GM21423 (cell line): ENCODE data around the gene CNIH3.

Experiments
- ATAC-seq: cut with Tn5 transposase; IDR thresholded peaks from one replicate; pipeline ENCODE4 v1.9.1; 2021; ENCODE audit warnings: mild to moderate bottlenecking, moderate library complexity; ENCODE audit not compliant: unreplicated experiment

Gene CNIH3

DNA sequence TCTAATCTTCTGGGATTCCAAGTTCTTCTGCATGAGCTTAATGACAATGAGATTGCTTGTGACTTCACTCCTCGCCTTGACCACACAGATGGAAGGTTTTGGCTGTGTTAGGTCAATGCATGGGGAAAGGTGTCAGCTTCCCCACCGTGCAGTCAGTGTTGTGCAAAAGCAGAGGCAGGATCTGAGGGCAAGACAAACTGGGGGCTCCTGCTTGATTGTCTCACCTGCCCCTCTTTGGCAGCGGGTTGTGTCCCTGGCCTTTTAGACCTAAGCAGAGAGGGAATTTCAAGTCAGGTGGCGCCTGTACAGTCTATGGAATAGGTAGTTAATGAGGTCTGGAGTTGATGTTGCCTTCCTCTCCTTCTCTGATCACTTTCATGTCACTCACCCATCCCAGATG, 150.1 kb downstream of the CNIH3 start:
- no peak for ATAC-seq

DNA sequence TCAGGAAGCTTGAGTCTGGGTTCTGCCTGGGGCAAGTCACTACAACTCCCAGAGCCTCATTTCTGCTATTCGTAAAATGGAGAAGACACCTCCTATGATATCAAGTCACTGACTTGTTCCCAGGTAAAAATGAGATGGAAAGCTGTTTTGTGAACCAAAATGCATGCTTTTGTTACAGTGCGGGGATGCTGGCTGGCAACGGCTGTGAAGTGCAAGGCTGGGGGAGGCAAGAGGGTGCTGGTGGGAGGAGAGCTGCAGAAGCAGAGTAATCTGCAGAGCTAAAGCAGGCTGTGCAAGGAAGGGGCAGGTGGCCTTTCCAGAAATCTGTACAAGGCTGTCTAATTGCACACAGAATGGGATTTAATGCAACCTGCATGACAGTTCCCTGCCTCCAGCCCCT, 150.9 kb downstream of the CNIH3 start:
- no peak for ATAC-seq

DNA sequence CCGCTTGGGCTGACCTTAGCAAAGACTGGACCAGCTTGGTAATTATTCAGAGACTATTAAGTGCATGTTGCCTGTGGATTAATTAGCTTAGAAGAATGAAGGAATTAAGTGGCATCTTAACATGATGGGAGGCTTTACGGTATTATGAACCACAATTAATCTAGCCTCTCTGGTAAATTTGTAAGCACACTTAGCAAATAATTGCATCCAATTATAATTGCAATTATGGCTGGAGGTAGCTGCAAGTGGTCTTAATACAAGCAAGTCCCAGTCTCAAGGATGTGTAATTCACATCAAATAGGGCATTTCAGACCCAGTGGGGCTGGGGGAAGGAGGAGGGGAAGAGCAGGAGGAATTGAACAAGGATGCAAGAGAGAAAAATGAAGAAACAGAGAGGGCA, 151.6 kb downstream of the CNIH3 start:
- ATAC-seq: no peak

DNA sequence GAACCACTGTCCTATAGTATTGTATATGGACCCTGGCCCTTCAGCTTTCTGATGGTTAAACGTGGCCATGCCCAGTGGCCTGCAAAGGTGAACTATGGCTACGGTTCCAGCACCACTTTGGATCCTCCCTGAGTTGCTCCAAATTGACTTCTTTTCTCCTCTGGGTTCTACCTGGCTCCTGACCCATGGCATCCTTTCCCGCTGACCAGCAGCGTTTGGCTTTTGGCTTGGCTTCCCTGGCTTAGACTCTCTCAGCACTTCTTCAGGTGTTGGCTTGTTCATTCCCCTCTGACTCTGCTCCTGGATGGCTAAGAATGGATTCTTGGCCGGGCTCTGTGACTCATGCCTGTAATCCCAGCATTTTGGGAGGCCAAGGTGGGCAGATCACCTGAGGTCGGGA, 152.9 kb downstream of the CNIH3 start:
- ATAC-seq: no peak

DNA sequence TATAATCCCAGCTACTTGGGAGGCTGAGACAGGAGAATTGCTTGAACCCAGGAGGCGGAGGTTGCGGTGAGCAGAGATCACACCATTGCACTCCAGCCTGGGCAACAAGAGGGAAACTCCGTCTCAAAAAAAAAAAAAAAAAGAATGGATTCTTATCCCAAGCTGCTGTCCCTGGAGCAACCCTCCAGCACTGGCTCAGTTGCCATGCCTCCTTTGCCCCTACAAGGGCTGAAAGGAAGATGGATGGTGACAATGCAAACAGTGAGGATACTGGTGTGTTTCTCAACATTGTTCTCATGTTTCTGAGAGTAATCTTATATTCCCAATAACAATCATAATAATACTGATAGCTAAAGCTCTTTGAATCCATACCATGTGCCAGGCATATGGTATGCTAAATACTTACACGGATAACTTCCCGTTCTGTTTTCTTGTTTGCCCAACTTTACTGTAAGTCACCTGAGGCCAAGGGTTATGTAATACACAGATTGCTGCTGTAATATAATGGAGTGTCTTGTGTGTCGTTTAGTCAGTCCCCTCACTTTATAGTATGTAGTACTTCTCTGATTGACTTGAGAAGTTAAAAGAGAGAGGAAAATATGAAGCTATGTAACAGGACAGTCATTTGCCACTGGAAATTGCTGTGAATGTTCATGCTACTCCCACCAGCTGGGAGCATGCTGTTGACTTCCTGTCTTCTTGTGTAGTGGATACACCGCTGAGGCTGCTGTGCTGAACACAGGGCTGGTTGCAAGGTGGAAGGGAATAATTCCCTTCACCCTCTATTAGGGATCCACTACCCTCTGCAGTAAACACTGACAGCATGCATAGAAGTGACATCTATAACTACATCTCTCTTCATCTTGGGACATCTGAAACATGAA, 153.6 kb downstream of the CNIH3 start:
- ATAC-seq: no peak

DNA sequence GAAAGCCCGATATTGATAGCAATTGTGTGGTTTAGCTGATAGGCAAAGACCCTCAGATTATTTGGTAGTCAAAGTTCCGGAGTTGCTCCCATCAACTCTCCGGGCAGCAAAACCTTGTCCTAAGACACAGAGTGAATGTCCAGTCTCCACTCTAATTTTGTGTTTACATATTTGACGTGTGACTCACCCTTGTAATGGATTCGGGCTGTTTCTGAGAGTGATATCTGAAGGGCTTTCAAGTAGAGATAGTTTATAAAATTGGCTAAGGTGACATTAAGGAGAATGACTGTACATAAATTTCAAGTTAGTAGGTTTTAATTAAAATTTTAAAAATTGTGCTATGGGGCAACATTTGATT, 154.2 kb downstream of the CNIH3 start:
- no peak for ATAC-seq

DNA sequence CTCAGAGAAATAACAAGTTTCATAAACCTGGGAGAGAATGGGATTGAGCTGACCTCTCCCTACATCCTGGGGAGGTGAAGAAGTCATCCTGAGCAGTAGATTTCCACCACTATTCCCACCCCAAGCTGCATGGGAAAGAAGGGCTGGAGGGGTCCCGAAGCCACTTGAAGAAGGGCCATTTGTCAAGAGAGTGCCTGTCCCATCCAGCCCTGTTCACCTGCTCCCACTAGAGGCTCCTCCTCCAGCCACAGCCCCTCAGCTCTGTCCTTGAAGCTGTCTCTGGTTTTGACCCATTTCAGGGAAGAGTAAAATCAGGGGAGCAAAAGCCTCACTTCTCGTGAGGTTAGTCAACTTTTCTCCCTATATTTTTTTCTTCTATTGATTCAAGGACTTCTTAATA, 157.5 kb downstream of the CNIH3 start:
- ATAC-seq: no peak

DNA sequence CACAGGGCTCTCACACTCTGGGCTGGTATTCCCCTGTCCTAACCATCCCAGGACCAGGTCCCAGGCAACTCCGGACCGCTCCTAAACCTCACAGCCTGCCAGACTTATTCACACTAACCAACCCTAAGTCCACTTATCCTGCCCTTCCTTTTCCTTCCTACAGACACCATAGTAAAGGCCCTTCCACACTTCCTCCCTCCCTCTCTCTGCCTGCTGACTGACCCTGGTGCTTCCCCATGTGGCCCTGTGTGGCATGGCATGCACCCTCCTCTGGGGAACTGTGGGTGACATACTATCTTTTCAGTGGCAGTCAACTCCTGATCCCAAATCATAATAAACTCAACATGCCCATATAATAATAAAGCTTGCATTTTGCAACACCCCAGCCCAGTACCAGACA, 158.3 kb downstream of the CNIH3 start:
- ATAC-seq: peak; percentile 62

DNA sequence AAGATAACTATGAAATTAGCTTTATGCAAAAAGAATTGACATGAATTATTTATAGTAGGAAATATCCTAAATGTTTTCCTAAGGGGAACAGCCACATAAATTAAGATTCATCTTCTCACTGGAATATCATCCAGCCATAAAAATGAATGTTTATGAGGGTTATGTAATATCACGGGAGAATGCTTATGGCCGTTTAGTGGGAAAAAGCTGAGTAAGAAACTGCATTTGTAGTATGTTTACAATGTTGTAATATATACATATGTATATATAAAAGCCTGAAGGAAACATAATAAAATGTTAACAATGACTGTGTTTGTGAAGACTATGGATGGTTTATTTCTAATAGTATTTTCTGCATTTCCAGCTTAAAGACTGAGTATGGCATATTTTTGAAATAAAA, 161.1 kb downstream of the CNIH3 start:
- no peak for ATAC-seq

DNA sequence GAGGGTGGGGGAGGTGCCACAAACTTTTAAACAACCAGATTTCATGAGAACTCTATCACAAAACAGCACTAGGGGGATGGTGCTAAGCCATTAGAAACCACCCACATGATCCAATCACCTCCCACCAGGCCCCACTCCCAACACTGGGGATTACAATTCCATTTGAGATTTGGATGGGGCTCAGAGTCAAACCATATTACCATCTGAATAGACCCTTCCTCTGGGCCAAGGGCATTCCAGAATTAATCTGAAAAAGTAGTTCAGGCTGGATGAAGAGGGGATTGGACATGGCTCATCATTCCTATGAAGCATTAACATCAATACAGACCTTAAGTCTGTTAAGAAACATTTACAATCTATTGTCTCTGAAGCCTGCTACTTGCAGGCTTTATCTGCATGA, 163.4 kb downstream of the CNIH3 start:
- no peak for ATAC-seq

DNA sequence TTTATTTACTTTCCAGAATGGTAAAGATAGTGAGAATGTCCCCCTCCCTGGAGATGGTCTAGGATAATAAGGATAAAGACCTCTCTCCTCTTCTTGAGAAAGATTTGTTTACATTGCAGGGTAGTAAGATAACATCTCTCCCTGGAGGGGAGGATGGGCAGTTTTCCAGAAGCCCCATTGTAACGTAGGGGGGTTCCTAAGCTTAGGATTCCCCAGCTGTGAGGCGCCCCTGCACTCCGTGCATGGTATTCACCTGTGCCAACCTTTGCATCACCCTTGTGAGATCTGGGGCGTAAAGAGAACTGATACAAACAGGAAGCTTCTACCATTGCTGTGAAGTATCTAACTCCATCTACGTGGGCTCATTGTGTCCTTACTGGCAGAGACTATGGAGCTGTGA, 164.6 kb downstream of the CNIH3 start:
- no peak for ATAC-seq

DNA sequence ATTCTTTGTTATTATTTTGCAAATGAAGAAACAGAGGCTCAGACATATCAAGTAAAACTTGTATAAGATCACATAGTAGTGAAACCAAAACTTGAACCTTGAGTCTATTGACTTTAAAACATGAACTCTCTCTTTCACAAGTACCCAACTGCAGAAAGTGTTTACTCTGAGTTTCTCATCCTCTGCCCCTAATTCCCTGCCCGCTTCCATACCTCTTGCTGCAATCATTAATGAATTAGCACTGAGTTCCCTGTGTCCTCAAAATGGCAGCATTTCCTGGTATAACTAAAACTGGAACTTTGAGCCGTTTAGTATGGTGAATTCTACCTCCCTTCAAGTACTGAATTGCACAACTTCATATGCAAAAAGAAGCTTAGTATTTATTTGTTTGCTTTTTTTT, 165.7 kb downstream of the CNIH3 start:
- peak; percentile 43 for ATAC-seq

DNA sequence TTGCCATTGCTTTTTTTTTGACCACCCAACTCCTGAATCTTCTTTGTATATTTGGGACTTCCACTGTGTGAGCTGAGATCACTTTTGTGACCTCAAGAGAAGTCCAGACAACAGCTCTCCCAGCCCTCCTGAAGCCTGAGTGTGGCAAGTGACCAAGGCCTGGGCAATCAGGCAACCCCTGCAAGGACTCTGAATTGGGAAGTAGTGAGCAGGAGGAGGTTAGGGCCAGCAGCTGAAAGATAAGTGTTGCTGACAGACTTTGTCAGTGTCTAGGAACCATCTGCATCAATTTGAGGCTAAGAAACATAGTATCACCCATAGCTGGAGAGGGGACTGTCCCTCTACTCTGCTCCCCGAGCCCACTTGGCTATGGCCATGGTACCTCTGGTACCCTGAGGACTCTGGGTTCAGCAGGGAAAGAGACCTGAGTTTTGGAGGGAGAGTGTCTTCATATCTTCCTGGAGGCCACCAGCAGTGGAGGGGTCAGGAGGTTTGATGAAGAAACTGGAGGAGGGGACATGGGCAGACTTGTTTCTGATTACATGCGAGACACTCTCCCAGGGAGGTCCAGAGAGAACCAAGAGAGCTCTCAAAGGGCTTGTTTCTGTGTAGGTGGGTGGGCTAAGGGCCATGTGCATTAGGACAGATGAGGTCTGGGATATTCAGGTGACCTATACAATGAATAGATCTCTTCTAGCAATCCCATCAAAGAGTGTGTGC, 166.3 kb downstream of the CNIH3 start:
- no peak for ATAC-seq

DNA sequence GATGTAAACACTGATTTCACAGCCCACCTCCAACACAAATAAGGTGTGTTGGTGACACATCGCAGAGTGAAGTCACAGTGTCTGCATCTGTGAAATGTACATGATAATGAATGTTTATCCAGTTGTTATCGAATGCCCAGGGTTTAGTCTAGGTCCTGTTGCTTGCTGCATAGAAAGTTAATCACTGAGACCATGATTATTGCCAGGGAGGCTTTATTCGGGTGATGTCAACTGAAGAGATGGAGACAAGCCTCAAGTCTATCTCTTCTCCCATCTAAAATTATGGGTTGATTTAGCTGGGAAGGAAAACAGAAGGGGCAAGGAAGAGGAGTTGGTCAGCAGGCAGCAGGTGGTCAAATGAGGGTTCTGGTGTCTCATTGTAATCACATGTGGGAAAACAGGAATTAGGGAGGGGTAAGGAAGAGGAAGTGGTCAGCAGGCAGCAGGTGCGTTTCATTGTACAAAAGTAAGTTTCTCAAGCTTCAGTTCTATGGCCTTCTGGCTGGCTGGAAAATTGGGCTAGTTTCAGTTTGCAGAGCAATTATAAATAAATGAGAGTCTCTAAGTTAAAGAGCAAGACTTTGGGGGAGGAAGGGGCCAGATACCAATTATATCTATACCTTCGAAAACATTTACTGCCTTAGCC, 167.0 kb downstream of the CNIH3 start:
- peak; percentile 72 for ATAC-seq

DNA sequence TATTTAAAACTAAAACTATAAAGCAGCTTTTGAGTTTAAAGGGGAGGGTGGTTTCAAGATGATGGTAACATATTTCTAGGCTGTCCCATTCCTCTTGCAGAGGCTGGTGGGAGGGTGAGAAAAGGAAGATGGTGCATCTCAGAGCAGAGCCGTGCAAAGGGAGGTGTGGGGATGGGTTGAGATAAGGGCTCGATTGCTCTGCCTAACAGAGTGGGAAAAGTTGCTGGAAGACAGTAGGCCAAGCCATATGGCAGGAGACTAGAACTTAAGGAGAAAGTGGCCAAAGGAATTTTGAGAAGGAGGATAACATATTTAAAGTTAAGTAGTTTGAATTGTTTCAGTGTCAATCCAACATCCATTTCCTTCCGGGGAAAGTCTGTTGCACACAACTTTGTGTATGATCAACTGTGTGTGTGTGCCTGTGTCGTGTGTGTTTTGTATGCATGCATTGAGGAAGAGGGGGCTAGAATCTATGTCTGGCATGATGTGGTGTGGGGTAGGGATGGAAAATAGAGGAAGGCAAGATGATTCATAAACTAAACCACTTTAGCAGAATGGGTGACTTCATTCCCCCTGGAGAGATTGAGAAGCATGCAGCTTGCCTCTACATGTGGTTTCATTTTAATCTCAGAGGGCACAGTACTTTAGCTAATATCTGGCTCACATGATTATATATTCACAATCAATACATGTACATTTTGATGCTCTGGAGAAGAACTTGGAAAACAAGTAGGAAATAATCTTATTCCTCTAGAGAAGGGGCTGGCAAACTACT, 168.3 kb downstream of the CNIH3 start:
- no peak for ATAC-seq

DNA sequence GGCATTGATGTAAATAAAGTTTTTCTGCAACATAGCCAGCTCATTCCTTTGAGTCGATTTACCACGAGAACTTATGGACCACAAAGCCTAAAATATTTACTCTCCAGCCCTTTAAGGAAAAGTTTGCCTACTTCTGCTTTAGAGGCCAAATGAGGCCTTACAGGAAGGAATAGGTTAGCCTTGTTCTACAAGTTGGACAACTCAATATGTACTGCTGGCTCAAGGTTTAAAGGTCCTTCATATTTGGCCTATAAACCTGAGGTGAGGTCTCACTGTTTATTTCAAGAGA, 168.9 kb downstream of the CNIH3 start:
- ATAC-seq: no peak

DNA sequence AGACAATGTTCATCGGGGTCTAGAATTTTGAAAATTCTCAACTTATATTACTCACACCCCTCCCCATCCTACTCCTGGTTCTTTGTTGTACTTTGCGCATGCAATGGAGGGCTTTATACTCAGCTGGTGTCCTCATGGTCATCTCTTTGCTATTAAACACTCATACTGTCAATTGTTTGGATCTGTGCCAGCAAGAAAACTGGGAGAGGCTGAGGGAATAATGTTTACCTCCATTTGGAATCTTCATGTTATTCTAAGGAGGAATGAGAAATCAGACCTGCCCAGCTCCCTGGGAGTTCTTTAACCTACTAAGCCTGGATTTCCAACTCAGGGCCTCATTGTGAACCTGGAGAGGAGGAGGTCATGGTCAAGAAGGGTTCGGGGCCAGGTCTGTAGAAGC, 169.5 kb downstream of the CNIH3 start:
- ATAC-seq: no peak

DNA sequence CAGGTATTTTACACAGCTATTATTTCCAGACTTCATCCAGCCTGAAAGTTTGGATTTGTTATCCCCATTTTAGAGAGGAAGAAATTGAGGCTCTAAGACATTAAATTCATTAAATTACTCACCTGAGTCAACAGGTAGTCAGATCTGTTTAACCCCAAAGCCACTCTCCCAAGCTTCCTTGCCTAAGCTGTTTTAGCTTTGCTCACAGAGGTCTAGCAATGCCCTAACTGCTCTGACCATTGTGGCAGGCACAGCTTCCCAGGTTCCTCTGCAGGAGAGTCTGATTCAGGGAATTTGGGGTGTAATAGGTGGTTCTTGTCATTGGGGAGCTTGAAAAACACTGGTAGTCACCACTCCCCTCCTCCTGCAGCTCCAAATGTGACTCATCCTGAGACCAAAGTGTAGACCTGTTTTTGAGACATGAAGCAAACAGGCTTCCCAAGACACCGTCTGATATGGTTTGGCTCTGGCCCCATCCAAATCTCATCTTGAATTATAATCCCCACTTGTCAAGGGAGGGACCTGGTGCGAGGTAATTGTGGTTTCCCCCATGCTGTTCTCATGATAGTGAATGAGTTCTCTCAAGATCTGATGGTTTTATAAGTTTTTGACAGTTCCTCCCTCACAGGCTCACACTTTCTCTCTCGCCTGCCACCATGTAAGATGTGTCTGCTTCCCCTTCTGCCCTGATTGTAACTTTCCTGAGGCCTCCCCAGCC, 170.6 kb downstream of the CNIH3 start:
- ATAC-seq: no peak

DNA sequence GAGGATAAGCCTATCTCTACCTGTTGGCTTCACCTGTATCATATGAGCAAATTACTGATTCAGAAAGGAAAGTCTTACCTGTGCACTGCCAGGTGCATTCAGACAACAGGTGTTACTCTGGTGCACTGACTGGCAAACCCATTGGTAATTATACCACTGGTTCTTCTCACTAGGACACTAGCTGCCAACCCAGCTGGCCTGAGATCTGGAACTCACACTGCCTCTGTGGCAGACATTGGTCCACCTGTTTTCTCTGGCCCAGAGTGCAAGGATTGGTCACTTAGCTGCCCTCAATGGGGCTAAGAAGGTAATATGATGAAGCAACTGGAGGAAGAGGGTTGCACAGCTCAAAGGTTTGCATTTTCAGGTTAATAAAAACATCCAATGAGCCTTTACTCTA, 173.2 kb downstream of the CNIH3 start:
- ATAC-seq: no peak
